H1 (cell line): ENCODE data around the gene PIGX. TPM values are rescaled to one million over a fixed set of nuclear protein-coding genes. Genes with fewer than 3 reads are reported as not detected.

Source experiments
- CTCF ChIA-PET: fragments of 300-600 bp; sonication (Branson Sonifier 250); formaldehyde crosslinking; loops from one replicate; lab custom pipeline; 2021; ENCODE audit not compliant: partially characterized antibody; lab: Charles Lee
- POLR2A ChIA-PET: fragments of 300-600 bp; sonication (Branson Sonifier 250); formaldehyde crosslinking; loops from one replicate; lab custom pipeline; 2021; ENCODE audit warnings: inconsistent platforms; ENCODE audit not compliant: partially characterized antibody; lab: Charles Lee
- DNase-seq, 2 experiments: peaks; one replicate each; pipeline versions ENCODE4 v3.0.0 to v3.0.0-alpha.2; 2010 to 2022; ENCODE audit warnings: low spot score in 2 of 2, low read depth in 1 of 2, mixed read lengths in 1 of 2
- FAIRE-seq: peaks from 2 replicates; lab custom pipeline; 2011; peaks lifted over from hg19 to GRCh38; lab: Jason Lieb, UNC
- H2AFZ ChIP-seq: 2 replicates; pipeline ENCODE4 v1.8.1; 2012; ENCODE audit warnings: low read length, inconsistent platforms
- H2AK5ac ChIP-seq: 2 replicates; pipeline ENCODE4 v1.6.1; 2013; ENCODE audit warnings: low read depth, low read length
- H2BK120ac ChIP-seq: replicated peaks from 2 replicates; pipeline ENCODE3; 2013; ENCODE audit warnings: low read depth, low read length, inconsistent platforms
- H2BK12ac ChIP-seq: 2 replicates; pipeline ENCODE4 v1.6.1; 2013; ENCODE audit warnings: low read depth, low read length
- H2BK15ac ChIP-seq: 2 replicates; pipeline ENCODE4 v1.6.1; 2013; ENCODE audit warnings: low read length
- H2BK20ac ChIP-seq: 2 replicates; pipeline ENCODE4 v1.6.1; 2013; ENCODE audit warnings: low read length
- H2BK5ac ChIP-seq: 2 replicates; pipeline ENCODE4 v1.6.1; 2013; ENCODE audit warnings: low read depth, low read length
- H3K14ac ChIP-seq: 2 replicates; pipeline ENCODE4 v1.6.1; 2013; ENCODE audit warnings: inconsistent platforms; ENCODE audit not compliant: insufficient read length
- H3K18ac ChIP-seq: 2 replicates; pipeline ENCODE4 v1.6.1; 2013; ENCODE audit warnings: low read length; ENCODE audit errors: extremely low read depth
- H3K23ac ChIP-seq: 2 replicates; pipeline ENCODE4 v1.6.1; 2013; ENCODE audit warnings: inconsistent platforms; ENCODE audit not compliant: insufficient read length
- H3K23me2 ChIP-seq: 2 replicates; pipeline ENCODE4 v1.6.1; 2013; ENCODE audit warnings: low read depth, low read length
- H3K27ac ChIP-seq: 2 replicates; pipeline ENCODE4 v1.6.1; 2011; ENCODE audit warnings: low read depth, low read length, inconsistent platforms
- H3K27me3 ChIP-seq, 4 experiments: replicated peaks in 1 of 4; 1 replicate in 1 of 4; 2 replicates in 3 of 4; pipeline versions ENCODE4 v1.6.1 to v1.8.1; 2011 to 2013; ENCODE audit warnings: low read length in 3 of 4, mild to moderate bottlenecking in 3 of 4, inconsistent platforms in 2 of 4, mixed read lengths in 2 of 4, moderate library complexity in 1 of 4; ENCODE audit not compliant: control insufficient read depth in 3 of 4, insufficient read depth in 3 of 4; ENCODE audit errors: extremely low read depth in 1 of 4
- H3K36me3 ChIP-seq, 4 experiments: 2 replicates each; pipeline versions ENCODE4 v1.6.1 to v1.8.1; 2011 to 2013; ENCODE audit warnings: mild to moderate bottlenecking in 4 of 4, low read length in 3 of 4, moderate library complexity in 2 of 4, control low read depth in 1 of 4, inconsistent platforms in 1 of 4; ENCODE audit not compliant: insufficient read depth in 4 of 4, control insufficient read depth in 2 of 4
- H3K4ac ChIP-seq: replicated peaks from 2 replicates; pipeline ENCODE3; 2013; ENCODE audit warnings: low read length, low read depth, mixed read lengths, inconsistent platforms; ENCODE audit not compliant: insufficient read length
- H3K4me1 ChIP-seq, 4 experiments: replicated peaks in 1 of 4; 1 replicate in 1 of 4; 2 replicates in 3 of 4; pipeline versions ENCODE4 v1.6.1 to v1.8.1; 2011 to 2013; ENCODE audit warnings: low read length in 3 of 4, inconsistent platforms in 2 of 4, mixed read lengths in 1 of 4; ENCODE audit not compliant: insufficient read depth in 4 of 4, control insufficient read depth in 3 of 4
- H3K4me2 ChIP-seq, 2 experiments: 2 replicates each; pipeline versions ENCODE4 v1.6.1 to v1.8.1; 2011 to 2013; ENCODE audit warnings: low read depth in 2 of 2, low read length in 2 of 2, control low read depth in 1 of 2, inconsistent platforms in 1 of 2, mild to moderate bottlenecking in 1 of 2; ENCODE audit not compliant: insufficient read depth in 1 of 2
- H3K4me3 ChIP-seq, 4 experiments: fragments of 200-600, 300-600 bp in 1 of 4; sonication (generic), shearing (Covaris generic), sonication (Bioruptor Twin) in 1 of 4; 2 replicates each; pipeline versions ENCODE4 v1.5.1 to v1.8.1; 2011 to 2016; ENCODE audit warnings: low read length in 4 of 4, low read depth in 3 of 4, control low read depth in 2 of 4, inconsistent platforms in 2 of 4, mild to moderate bottlenecking in 2 of 4, mixed read lengths in 1 of 4, moderate library complexity in 1 of 4; ENCODE audit not compliant: insufficient read depth in 2 of 4; ENCODE audit errors: extremely low read depth in 1 of 4
- H3K56ac ChIP-seq: replicated peaks from 2 replicates; pipeline ENCODE3; 2013; ENCODE audit warnings: low read depth, mild to moderate bottlenecking, mixed read lengths, low read length, inconsistent platforms; ENCODE audit not compliant: insufficient read length
- H3K79me1 ChIP-seq: 2 replicates; pipeline ENCODE4 v1.6.1; 2013; ENCODE audit warnings: low read depth, low read length, control low read depth
- H3K79me2 ChIP-seq, 2 experiments: 2 replicates each; pipeline versions ENCODE4 v1.6.1 to v1.8.1; 2012 to 2013; ENCODE audit warnings: low read length in 2 of 2, mild to moderate bottlenecking in 2 of 2, inconsistent platforms in 1 of 2; ENCODE audit not compliant: insufficient read depth in 2 of 2, control insufficient read depth in 1 of 2
- H3K9ac ChIP-seq, 4 experiments: replicated peaks in 1 of 4; 1 replicate in 1 of 4; 2 replicates in 3 of 4; pipeline versions ENCODE4 v1.6.1 to v1.8.1; 2011 to 2013; ENCODE audit warnings: low read depth in 3 of 4, low read length in 3 of 4, control low read depth in 2 of 4, mild to moderate bottlenecking in 2 of 4, moderate library complexity in 2 of 4, inconsistent platforms in 1 of 4; ENCODE audit errors: extremely low read depth in 1 of 4
- H3K9me3 ChIP-seq, 2 experiments: 2 replicates each; pipeline versions ENCODE4 v1.6.1 to v1.8.1; 2012 to 2013; ENCODE audit warnings: mild to moderate bottlenecking in 2 of 2, moderate library complexity in 2 of 2, control low read depth in 1 of 2, inconsistent platforms in 1 of 2, low read depth in 1 of 2, low read length in 1 of 2, mixed read lengths in 1 of 2; ENCODE audit not compliant: insufficient read depth in 2 of 2
- H4K20me1 ChIP-seq, 2 experiments: replicated peaks in 1 of 2; 2 replicates each; pipeline versions ENCODE3 to v1.8.1; 2011 to 2013; ENCODE audit warnings: inconsistent platforms in 2 of 2, low read length in 2 of 2, mild to moderate bottlenecking in 1 of 2; ENCODE audit not compliant: insufficient read depth in 2 of 2, control insufficient read depth in 1 of 2
- H4K5ac ChIP-seq: 2 replicates; pipeline ENCODE4 v1.6.1; 2013; ENCODE audit warnings: low read length, low read depth, mixed read lengths, inconsistent platforms; ENCODE audit not compliant: insufficient read length
- H4K8ac ChIP-seq: 2 replicates; pipeline ENCODE4 v1.8.0; 2013; ENCODE audit warnings: mild to moderate bottlenecking, moderate library complexity, low read length, inconsistent platforms; ENCODE audit not compliant: insufficient read depth; ENCODE audit errors: extremely low read depth
- H4K91ac ChIP-seq: replicated peaks from 2 replicates; pipeline ENCODE3; 2013; ENCODE audit warnings: low read length, mixed read lengths, inconsistent platforms; ENCODE audit not compliant: insufficient read length
- ATF2 ChIP-seq: IDR thresholded peaks from 2 replicates; pipeline ENCODE4 v1.6.1; 2012; ENCODE audit warnings: low read length, inconsistent platforms
- CBX8 ChIP-seq: fragments of 300-800, 300-1000 bp; sonication (generic); IDR thresholded peaks from 2 replicates; pipeline ENCODE4 v1.7.1; 2016; ENCODE audit warnings: low read depth, low read length, borderline replicate concordance
- CHD2 ChIP-seq: IDR thresholded peaks from 2 replicates; pipeline ENCODE4 v1.6.1; 2012; ENCODE audit warnings: low read length, improper control_type of control experiment
- CREB1 ChIP-seq: IDR thresholded peaks from 2 replicates; pipeline ENCODE4 v1.6.1; 2012; ENCODE audit warnings: inconsistent platforms
- POLR2A ChIP-seq, 2 experiments: IDR thresholded peaks; 1 replicate in 1 of 2; 2 replicates in 1 of 2; pipeline ENCODE4 v1.6.1; 2011; ENCODE audit warnings: low read depth in 2 of 2, low read length in 2 of 2, mild to moderate bottlenecking in 2 of 2; ENCODE audit errors: control extremely low read depth in 1 of 2
- ZNF274 ChIP-seq: IDR thresholded peaks from 2 replicates; pipeline ENCODE4 v1.7.0; 2012; ENCODE audit warnings: low read length, borderline replicate concordance; ENCODE audit errors: extremely low read depth
- WGBS, 2 experiments: shearing (Covaris generic) in 1 of 2; methylation state at CpG; one replicate each; pipeline versions ENCODE4 v1.1.6 to v1.1.7; 2013 to 2015; ENCODE audit warnings: low lambda C conversion rate in 2 of 2, mixed read lengths in 2 of 2, inconsistent platforms in 1 of 2, low coverage in 1 of 2, missing lambda C conversion rate in 1 of 2; ENCODE audit not compliant: insufficient replicate concordance in 2 of 2, insufficient coverage in 1 of 2, insufficient read length in 1 of 2; ENCODE audit errors: extremely low coverage in 1 of 2, missing lambda C conversion rate in 1 of 2; 5-methylcytosine and 5-hydroxymethylcytosine counted together
- polyA plus RNA-seq, 7 experiments: library from polyadenylated mRNA; depleted of rRNA in 3 of 7; stranded (reverse) in 5 of 7; unstranded in 2 of 7; fragments of >200 nt in 5 of 7; fragments of 200-250 nt in 2 of 7; gene quantifications; 1 replicate in 5 of 7; 2 replicates in 1 of 7; 4 replicates in 1 of 7; pipeline versions ENCODE4 v1.2.1 to v1.2.3, GENCODE V29; 2011 to 2013; ENCODE audit warnings: missing spikeins in 2 of 7, mixed read lengths in 2 of 7
- total RNA-seq: library from RNA; stranded (reverse); fragmentation: NEBNext Ultra II Directional; extraction: Animal tissue kit (Norgen Biotek cat#: 25700); gene quantifications from 2 replicates; pipeline ENCODE4 v1.2.1, GENCODE V29; 2021

The PIGX gene
- total and polyA plus RNA-seq, 2 of the 8 experiments (the other 6 are each of a cell fraction or from before 2014, with no cell fraction given): 7.0 to 14.9 TPM

GRCh38 chr3:196694202-196694638 is 18.0 kb upstream of the PIGX start:
- no peaks in the 10 kb centered on the region for H3K4me1 ChIP-seq
- no peak overlapping the region for H3K4me2 ChIP-seq
- DNase-seq: no peak
- no peak overlapping the region for H2BK12ac ChIP-seq
- no peaks in the 10 kb centered on the region for H3K9me3 ChIP-seq
- H2AK5ac ChIP-seq: no peak overlapping the region
- no peaks in the 10 kb centered on the region for H3K27me3 ChIP-seq
- H4K91ac ChIP-seq: no peak overlapping the region
- no peak overlapping the region for H3K23ac ChIP-seq
- H3K27ac ChIP-seq: no peak overlapping the region
- H3K36me3 ChIP-seq: no peaks in the 10 kb centered on the region
- no peak overlapping the region for H4K8ac ChIP-seq
- no peak for TF ChIP-seq CBX8
- no peak for TF ChIP-seq ATF2
- no peak for TF ChIP-seq CREB1
- no peak for TF ChIP-seq POLR2A (IDR thresholded peaks at IDR 0.05; ENCODE audit: control extremely low read depth in 1 of 2, low read depth in 2 of 2, low read length in 2 of 2)
- no peak for TF ChIP-seq ZNF274
- TF ChIP-seq CHD2: no peak
- H3K79me2 ChIP-seq: no peaks in the 10 kb centered on the region
- peak overlapping the region; percentile 99 for H3K56ac ChIP-seq
- CTCF ChIA-PET: interaction anchor here (0.7 to 10.9 kb wide), 3 partner anchors 10 to 83 kb away, joined by 3 to 143 read pairs (median 5); no protein-coding TSS in a partner anchor
- 95% methylated on average over 1 of the region's 1 CpG; no CpG with 5 or more reads in 1 of the 2 experiments for WGBS, 2 experiments
- H2BK5ac ChIP-seq: no peak overlapping the region
- H3K4me3 ChIP-seq: no peak overlapping the region
- no peak overlapping the region for H2BK15ac ChIP-seq
- no peak overlapping the region for H2AFZ ChIP-seq
- H3K18ac ChIP-seq: no peak overlapping the region
- peaks cover 0 to 6% of the 10 kb centered on the region in 2 experiments for H4K20me1 ChIP-seq
- H3K9ac ChIP-seq: no peak overlapping the region
- H4K5ac ChIP-seq: no peak overlapping the region
- POLR2A ChIA-PET: no interaction called here
- FAIRE-seq: no peak
- no peak overlapping the region for H3K4ac ChIP-seq
- H2BK20ac ChIP-seq: no peak overlapping the region
- H2BK120ac ChIP-seq: no peak overlapping the region
- no peaks in the 10 kb centered on the region for H3K79me1 ChIP-seq
- H3K14ac ChIP-seq: no peak overlapping the region
- H3K23me2 ChIP-seq: peaks cover 14% of the 10 kb centered on the region; the same call in 1 of the 2 replicates
